Activated T-cell treated with anti-CD3 and anti-CD28 coated beads, Interleukin-2, amount 50 U/mL, for 48 hours (primary cell): ENCODE measurements around the gene PRKG1.
"Not testable (repeated sequence)": the region's sequence is repeated elsewhere in the genome, so short reads cannot be mapped to it uniquely, and the experiment has no call there.

Experiments
- DNase-seq, 2 experiments: peaks; one replicate each; pipeline ENCODE4 v3.0.0-alpha.2; 2020

PRKG1 gene

GRCh38 chr10:51528527-51528926 lies 454.2 kb downstream of the PRKG1 start:
- DNase-seq: no peak

GRCh38 chr10:51530541-51530940 lies 456.3 kb downstream of the PRKG1 start:
- DNase-seq: no peak

- DNase-seq: no peak
Measured at GRCh38 chr10:51532044-51532443, 457.8 kb downstream of the PRKG1 start.

- no peak for DNase-seq
Measured at GRCh38 chr10:51542853-51543252, 468.6 kb downstream of the PRKG1 start.

- DNase-seq: no peak
Measured at GRCh38 chr10:51544933-51545332, 470.6 kb downstream of the PRKG1 start.

GRCh38 chr10:51547941-51548340 lies 473.7 kb downstream of the PRKG1 start:
- no peak for DNase-seq

GRCh38 chr10:51552879-51553278 lies 478.6 kb downstream of the PRKG1 start:
- DNase-seq: no peak

GRCh38 chr10:51564896-51565510 lies 490.7 kb downstream of the PRKG1 start:
- no peak for DNase-seq

- DNase-seq: no peak
Measured at GRCh38 chr10:51567271-51567670, 493.0 kb downstream of the PRKG1 start.

- no peak for DNase-seq
Measured at GRCh38 chr10:51569467-51569866, 495.2 kb downstream of the PRKG1 start.

- no peak for DNase-seq
Measured at GRCh38 chr10:51574248-51575048, 500.2 kb downstream of the PRKG1 start.

GRCh38 chr10:51581196-51581595 lies 506.9 kb downstream of the PRKG1 start:
- not testable (repeated sequence) for DNase-seq

- DNase-seq: no peak
Measured at GRCh38 chr10:51583976-51584375, 509.7 kb downstream of the PRKG1 start.

- DNase-seq: no peak
Measured at GRCh38 chr10:51585742-51586141, 511.5 kb downstream of the PRKG1 start.

- DNase-seq: no peak
Measured at GRCh38 chr10:51588984-51589383, 514.7 kb downstream of the PRKG1 start.

- DNase-seq: no peak
Measured at GRCh38 chr10:51590818-51591217, 516.5 kb downstream of the PRKG1 start.

- no peak for DNase-seq
Measured at GRCh38 chr10:51596695-51597094, 522.4 kb downstream of the PRKG1 start.

- no peak for DNase-seq
Measured at GRCh38 chr10:51599647-51600046, 525.4 kb downstream of the PRKG1 start.

- DNase-seq: no peak
Measured at GRCh38 chr10:51602326-51602725, 528.0 kb downstream of the PRKG1 start.

GRCh38 chr10:51604579-51604978 lies 530.3 kb downstream of the PRKG1 start:
- no peak for DNase-seq

GRCh38 chr10:51606825-51607462 lies 532.7 kb downstream of the PRKG1 start:
- DNase-seq: no peak

- DNase-seq: no peak
Measured at GRCh38 chr10:51607463-51607835, 533.2 kb downstream of the PRKG1 start.

- no peak for DNase-seq
Measured at GRCh38 chr10:51608211-51608610, 533.9 kb downstream of the PRKG1 start.

GRCh38 chr10:51615764-51616298 lies 541.5 kb downstream of the PRKG1 start:
- no peak for DNase-seq
